ENCODE data around the gene BAHCC1. TPM values are rescaled to one million over a fixed set of nuclear protein-coding genes. Genes with fewer than 3 reads are reported as not detected.

BAHCC1 gene
- total and polyA plus RNA-seq, 11 donors: 6.0 to 19.6 (median 8.9) TPM

GRCh38 chr17:81376946-81377714 lies 18.1 kb upstream of the BAHCC1 start:
- Histone ChIP-seq H3K27ac (no peak overlapping the region), H3K27me3 (no peaks in the 10 kb centered on the region), H3K9me3 (no peaks in the 10 kb centered on the region), H3K36me3 (no peaks in the 10 kb centered on the region), H3K4me3 (no peak overlapping the region), H3K4me1 (peaks cover 4 to 15% (median 12%) of the 10 kb centered on the region in 12 donors)
- TF ChIP-seq POLR2A (IDR thresholded peaks at IDR 0.05) (no peak), CTCF (IDR thresholded peaks at IDR 0.05) (no peak)
- no peak for ATAC-seq
- intact Hi-C loops (cut with DNase I): no loop called here
- 93 to 95% (median 94%) methylated on average over 22 to 25 of the region's 25 CpGs for WGBS, 4 donors
- DNase-seq: no peak

DNA sequence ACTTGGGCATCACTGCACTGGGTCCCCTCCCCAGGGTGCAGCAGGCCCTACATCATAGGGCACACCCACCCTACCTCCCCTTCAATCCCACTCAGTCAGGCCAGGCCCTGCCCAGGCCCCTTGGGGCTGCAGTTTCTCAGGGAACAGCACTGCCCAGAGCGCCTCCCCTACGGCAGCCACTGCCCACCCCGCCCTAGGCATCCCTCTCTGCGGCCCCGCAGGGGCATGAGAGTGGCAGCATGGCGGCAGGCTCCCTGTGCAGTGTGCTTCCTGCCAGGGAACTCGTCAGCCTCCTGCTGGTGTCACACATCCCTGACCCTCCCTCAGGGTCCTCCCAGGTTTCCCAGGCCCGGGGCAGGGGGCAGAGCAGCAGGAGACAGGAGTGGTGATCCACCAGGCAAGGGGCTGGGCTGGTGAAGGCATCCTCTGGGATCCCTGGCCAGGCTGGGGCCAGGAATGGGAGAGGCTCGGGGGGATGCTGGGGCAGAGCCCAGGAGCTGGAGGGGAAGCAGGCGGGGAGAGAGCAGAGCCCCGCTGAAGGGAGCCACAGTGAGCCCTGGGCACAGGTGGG lies 16.2 kb upstream of the BAHCC1 start:
- Histone ChIP-seq H3K4me1 (no peaks in the 10 kb centered on the region), H3K9me3 (no peaks in the 10 kb centered on the region), H3K27ac (no peak overlapping the region), H3K4me3 (no peak overlapping the region), H3K27me3 (no peaks in the 10 kb centered on the region), H3K36me3 (no peaks in the 10 kb centered on the region)
- TF ChIP-seq CTCF (IDR thresholded peaks at IDR 0.05) (no peak), POLR2A (IDR thresholded peaks at IDR 0.05) (no peak)
- intact Hi-C loops (cut with DNase I): no loop called here
- 83 to 96% (median 87%) methylated on average over 6 to 11 of the region's 11 CpGs for WGBS, 4 donors
- ATAC-seq (peak in 1 of 4 donors; percentile 14), DNase-seq (peak in 1 of 5 donors; percentile 59)

DNA sequence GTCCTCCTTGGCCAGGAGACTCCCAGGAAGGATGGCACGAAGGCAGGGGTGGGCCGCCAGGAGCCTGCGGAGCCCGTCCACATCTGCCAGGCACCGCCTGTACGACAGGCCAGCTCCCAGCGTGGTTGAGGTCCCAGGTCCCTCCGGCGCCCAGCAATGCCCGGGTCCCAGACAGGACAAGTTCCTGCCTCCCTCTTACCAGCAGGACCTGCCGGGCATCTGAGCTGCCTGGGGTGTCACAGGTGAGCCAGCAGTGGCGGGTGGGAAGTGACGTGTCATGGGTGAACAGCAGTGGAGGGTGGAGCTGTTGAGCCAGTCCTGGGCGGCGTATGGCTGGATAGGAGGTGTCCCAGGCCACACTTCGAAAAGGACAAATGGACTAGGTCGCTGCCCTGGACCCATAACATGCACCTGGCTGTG lies 15.7 kb upstream of the BAHCC1 start:
- no peak for DNase-seq
- TF ChIP-seq CTCF (IDR thresholded peaks at IDR 0.05): no peak
- no peak for TF ChIP-seq POLR2A (IDR thresholded peaks at IDR 0.05)

GRCh38 chr17:81380131-81380530 lies 15.1 kb upstream of the BAHCC1 start:
- DNase-seq: no peak
- TF ChIP-seq POLR2A (IDR thresholded peaks at IDR 0.05) (no peak), CTCF (IDR thresholded peaks at IDR 0.05) (no peak)
- WGBS, 4 donors: 69 to 93% (median 82%) methylated on average over 2 to 6 of the region's 6 CpGs

More for the DNA sequence above, 15.7 kb upstream of the BAHCC1 start:
- peak in 1 of 4 donors; percentile 21 for ATAC-seq
- H3K27ac ChIP-seq: no peak overlapping the region
- WGBS, 4 donors: 87 to 93% (median 89%) methylated on average over 16 to 17 of the region's 17 CpGs
- intact Hi-C loops (cut with DNase I): no loop called here
- H3K4me3 ChIP-seq: no peak overlapping the region
- no peaks in the 10 kb centered on the region for H3K36me3 ChIP-seq
- H3K9me3 ChIP-seq: no peaks in the 10 kb centered on the region
- no peaks in the 10 kb centered on the region for H3K4me1 ChIP-seq
- H3K27me3 ChIP-seq: no peaks in the 10 kb centered on the region

More at GRCh38 chr17:81380131-81380530, 15.1 kb upstream of the BAHCC1 start:
- Histone ChIP-seq H3K27me3 (no peaks in the 10 kb centered on the region), H3K4me1 (no peaks in the 10 kb centered on the region), H3K9me3 (no peaks in the 10 kb centered on the region), H3K4me3 (no peak overlapping the region), H3K27ac (no peak overlapping the region), H3K36me3 (no peaks in the 10 kb centered on the region)
- ATAC-seq: no peak
- intact Hi-C loops (cut with DNase I): loop anchor here in 2 of 10 donors (5.0 to 10.0 kb wide), 2 partner anchors 75 to 88 kb away; no protein-coding TSS in a partner anchor
